IMR-90 (cell line): Measurements from ENCODE around the gene CANT1. TPM values are rescaled to one million over a fixed set of nuclear protein-coding genes. Genes with fewer than 3 reads are reported as not detected.

Experiments
- ATAC-seq: fragments of 200-7000 bp; cut with Tn5 transposase; 2 replicates; pipeline ENCODE4 v1.9.1; 2020; ENCODE audit warnings: low read depth, mild to moderate bottlenecking, moderate library complexity
- BruUV-seq: library from RNA; stranded (reverse); fragments of 400-500 nt; replicated peaks from 2 replicates; lab custom pipeline; 2021; lab: Mats Ljungman, UMichigan
- CTCF ChIA-PET: fragments of 300-600 bp; formaldehyde crosslinking; extraction: SDS; loops from one replicate; lab custom pipeline; 2021; ENCODE audit warnings: antibody characterized with exemption; lab: Yijun Ruan, JAX
- POLR2A ChIA-PET: fragments of 300-600 bp; sonication (Branson Sonifier 250); formaldehyde crosslinking; loops from one replicate; lab custom pipeline; 2022; ENCODE audit warnings: antibody characterized with exemption; ENCODE audit not compliant: unreplicated experiment; lab: Charles Lee
- DNase-seq: peaks from one replicate; pipeline ENCODE4 v3.0.0; 2013
- H2AFZ ChIP-seq: replicated peaks from 2 replicates; pipeline ENCODE3; 2013; ENCODE audit warnings: low read length, mild to moderate bottlenecking; ENCODE audit not compliant: poor library complexity
- H2AK5ac ChIP-seq: 2 replicates; pipeline ENCODE4 v1.6.1; 2013; ENCODE audit warnings: low read depth, low read length, inconsistent platforms
- H2AK9ac ChIP-seq: replicated peaks from 2 replicates; pipeline ENCODE3; 2013; ENCODE audit warnings: mild to moderate bottlenecking, low read depth, low read length, moderate library complexity; ENCODE audit not compliant: poor library complexity
- H2BK120ac ChIP-seq: 2 replicates; pipeline ENCODE4 v1.6.1; 2013; ENCODE audit warnings: low read depth, low read length, inconsistent platforms
- H2BK15ac ChIP-seq: 3 replicates; pipeline ENCODE4 v1.6.1; 2013; ENCODE audit warnings: low read depth, low read length, inconsistent platforms
- H2BK20ac ChIP-seq: 2 replicates; pipeline ENCODE4 v1.6.1; 2013; ENCODE audit warnings: low read depth, mild to moderate bottlenecking, inconsistent platforms, low read length, moderate library complexity
- H2BK5ac ChIP-seq: 2 replicates; pipeline ENCODE4 v1.6.1; 2013; ENCODE audit warnings: mild to moderate bottlenecking, low read depth, low read length, inconsistent platforms; ENCODE audit not compliant: poor library complexity, severe bottlenecking
- H3K14ac ChIP-seq: replicated peaks from 2 replicates; pipeline ENCODE4 v1.6.1; 2013; ENCODE audit warnings: low read depth, low read length, inconsistent platforms
- H3K18ac ChIP-seq: 2 replicates; pipeline ENCODE4 v1.6.1; 2013; ENCODE audit warnings: low read depth, low read length, control low read depth
- H3K23ac ChIP-seq: 2 replicates; pipeline ENCODE4 v1.6.1; 2013; ENCODE audit warnings: low read depth, low read length, inconsistent platforms
- H3K27ac ChIP-seq: 2 replicates; pipeline ENCODE4 v1.5.1; 2013; ENCODE audit warnings: mild to moderate bottlenecking, control low read depth, low read length; ENCODE audit not compliant: insufficient read depth
- H3K27me3 ChIP-seq: 2 replicates; pipeline ENCODE4 v1.6.1; 2013; ENCODE audit warnings: low read length; ENCODE audit not compliant: control insufficient read depth, insufficient read depth
- H3K36me3 ChIP-seq: 2 replicates; pipeline ENCODE4 v1.6.1; 2013; ENCODE audit warnings: low read length, mixed read lengths; ENCODE audit not compliant: control insufficient read depth, insufficient read depth
- H3K4ac ChIP-seq: 2 replicates; pipeline ENCODE4 v1.6.1; 2013; ENCODE audit warnings: low read depth, low read length, inconsistent platforms
- H3K4me1 ChIP-seq: 2 replicates; pipeline ENCODE4 v1.6.1; 2013; ENCODE audit warnings: low read length, mixed read lengths; ENCODE audit not compliant: control insufficient read depth, insufficient read depth
- H3K4me2 ChIP-seq: 2 replicates; pipeline ENCODE4 v1.6.1; 2013; ENCODE audit warnings: low read depth, mild to moderate bottlenecking, control low read depth, low read length, moderate library complexity
- H3K4me3 ChIP-seq: 2 replicates; pipeline ENCODE4 v1.5.1; 2013; ENCODE audit warnings: low read depth, mild to moderate bottlenecking, control low read depth, low read length, moderate library complexity; ENCODE audit not compliant: insufficient read depth
- H3K56ac ChIP-seq: 2 replicates; pipeline ENCODE4 v1.6.1; 2013; ENCODE audit warnings: low read length, inconsistent platforms; ENCODE audit not compliant: insufficient read depth; ENCODE audit errors: extremely low read depth
- H3K79me1 ChIP-seq, 2 experiments: 2 replicates each; pipeline ENCODE4 v1.6.1; 2013; ENCODE audit warnings: low read length in 2 of 2, inconsistent platforms in 1 of 2, low read depth in 1 of 2
- H3K9ac ChIP-seq: 2 replicates; pipeline ENCODE4 v1.6.1; 2013; ENCODE audit warnings: low read depth, low read length, control low read depth
- H3K9me1 ChIP-seq: 2 replicates; pipeline ENCODE4 v1.6.1; 2013; ENCODE audit warnings: low read length, inconsistent platforms; ENCODE audit not compliant: insufficient read depth
- H3K9me3 ChIP-seq: 2 replicates; pipeline ENCODE4 v1.6.1; 2013; ENCODE audit warnings: low read length; ENCODE audit not compliant: control insufficient read depth, insufficient read depth
- H4K20me1 ChIP-seq: 2 replicates; pipeline ENCODE4 v1.6.1; 2013; ENCODE audit warnings: low read length, inconsistent platforms; ENCODE audit not compliant: insufficient read depth
- H4K5ac ChIP-seq: 2 replicates; pipeline ENCODE4 v1.6.1; 2013; ENCODE audit warnings: mild to moderate bottlenecking, low read depth, low read length, control low read depth
- H4K8ac ChIP-seq, 2 experiments: 2 replicates each; pipeline ENCODE4 v1.6.1; 2013; ENCODE audit warnings: low read depth in 2 of 2, low read length in 2 of 2, control low read depth in 1 of 2, inconsistent platforms in 1 of 2
- H4K91ac ChIP-seq: 2 replicates; pipeline ENCODE4 v1.6.1; 2013; ENCODE audit warnings: low read depth, low read length, inconsistent platforms; ENCODE audit not compliant: insufficient read depth
- MAFK ChIP-seq: IDR thresholded peaks from 2 replicates; pipeline ENCODE4 v1.6.1; 2012; ENCODE audit warnings: low read depth, low read length, improper control_type of control experiment
- WGBS, 2 experiments: methylation state at CpG; one replicate each; pipeline versions ENCODE4 v1.1.5 to v1.1.7; 2013; ENCODE audit warnings: missing lambda C conversion rate in 2 of 2; ENCODE audit not compliant: insufficient read length in 1 of 2; ENCODE audit errors: extremely low coverage in 2 of 2; 5-methylcytosine and 5-hydroxymethylcytosine counted together
- dilution Hi-C: fragments of 300-500 bp; cut with HindIII; formaldehyde crosslinking; loops from one replicate; pipeline ENCODE4 v1.14.3; 2018; ENCODE audit warnings: low sequenced_read_pairs; ENCODE audit not compliant: unreplicated experiment
- in situ Hi-C: fragments of 300-500 bp; cut with MboI; formaldehyde crosslinking; loops from 3 replicates; pipeline ENCODE4 v1.14.3; 2019; ENCODE audit warnings: low sequenced_read_pairs, inconsistent platforms, mixed read lengths
- intact Hi-C: fragments of 100-400 bp; cut with micrococcal nuclease; formaldehyde crosslinking; loops from 2 replicates; pipeline ENCODE4 v1.10.0; 2022
- polyA plus RNA-seq, 3 experiments: library from polyadenylated mRNA; depleted of rRNA; stranded (reverse); fragments of >200 nt; gene quantifications; 2 replicates each; pipeline ENCODE4 v1.2.3, GENCODE V29; 2012; ENCODE audit warnings: low replicate concordance in 1 of 3
- total RNA-seq: library from RNA; depleted of rRNA; stranded (reverse); fragments of >200 nt; gene quantifications from 2 replicates; pipeline ENCODE4 v1.2.3, GENCODE V29; 2012

The CANT1 gene
- total and polyA plus RNA-seq, 2 of the 4 experiments (the other 2 are of a cell fraction), result 51.8 to 73.4 TPM

- Histone ChIP-seq H3K9me1 (peaks cover 8% of the 10 kb centered on the region), H2AK5ac (no peak overlapping the region), H3K27me3 (no peaks in the 10 kb centered on the region; the same call in 1 of the 2 replicates), H3K4me3 (no peak overlapping the region), H3K4me1 (no peaks in the 10 kb centered on the region), H2AK9ac (no peak overlapping the region), H3K23ac (no peak overlapping the region), H4K5ac (no peak overlapping the region), H3K4me2 (no peak overlapping the region), H2BK20ac (no peak overlapping the region), H4K8ac (no peak overlapping the region), H3K4ac (no peak overlapping the region), H3K18ac (no peak overlapping the region), H3K27ac (no peak overlapping the region), H3K9ac (no peak overlapping the region), H3K14ac (no peak overlapping the region), H3K56ac (no peak overlapping the region), H3K9me3 (no peaks in the 10 kb centered on the region), H3K36me3 (peaks cover 8% of the 10 kb centered on the region; the same call in 1 of the 2 replicates), H2BK120ac (no peak overlapping the region), H2BK5ac (no peak overlapping the region), H3K79me1 (no peaks in the 10 kb centered on the region), H4K91ac (no peak overlapping the region), H2AFZ (no peak overlapping the region), H2BK15ac (no peak overlapping the region), H4K20me1 (no peaks in the 10 kb centered on the region; the same call in 1 of the 2 replicates)
- ATAC-seq (no peak), DNase-seq (no peak)
- dilution Hi-C loops (no loop called here), intact Hi-C loops (loop anchor here (5.0 kb wide), 1 partner anchor 344 kb away; no protein-coding TSS in a partner anchor), in situ Hi-C loops (no loop called here)
- ChIA-PET CTCF (interaction anchor here (1.4 kb wide), 1 partner anchor 17 kb away, joined by 3 read pairs; no protein-coding TSS in a partner anchor), POLR2A (no interaction called here)
- no TSS peak for BruUV-seq
- no peak for TF ChIP-seq MAFK
- 91% methylated on average over 10 of the region's 41 CpGs; no CpG with 5 or more reads in 1 of the 2 experiments for WGBS, 2 experiments
These were observed 38.6 kb upstream of the CANT1 start for GRCh38 chr17:79047923-79048825.
